Activated CD4-positive, alpha-beta T cell treated with anti-CD3 and anti-CD28 coated beads for 1 hour (primary cell): ENCODE data around the gene AP3D1.
"Not testable (repeated sequence)": the region's sequence is repeated elsewhere in the genome, so short reads cannot be mapped to it uniquely, and the experiment has no call there.

Experiments used
- DNase-seq: peaks from one replicate; pipeline ENCODE4 v3.0.0-alpha.2; 2020

AP3D1 gene

GRCh38 chr19:2108251-2109016, 42.9 kb downstream of the AP3D1 start:
- no peak for DNase-seq

GRCh38 chr19:2103045-2103707, 48.2 kb downstream of the AP3D1 start:
- DNase-seq = no peak

DNA sequence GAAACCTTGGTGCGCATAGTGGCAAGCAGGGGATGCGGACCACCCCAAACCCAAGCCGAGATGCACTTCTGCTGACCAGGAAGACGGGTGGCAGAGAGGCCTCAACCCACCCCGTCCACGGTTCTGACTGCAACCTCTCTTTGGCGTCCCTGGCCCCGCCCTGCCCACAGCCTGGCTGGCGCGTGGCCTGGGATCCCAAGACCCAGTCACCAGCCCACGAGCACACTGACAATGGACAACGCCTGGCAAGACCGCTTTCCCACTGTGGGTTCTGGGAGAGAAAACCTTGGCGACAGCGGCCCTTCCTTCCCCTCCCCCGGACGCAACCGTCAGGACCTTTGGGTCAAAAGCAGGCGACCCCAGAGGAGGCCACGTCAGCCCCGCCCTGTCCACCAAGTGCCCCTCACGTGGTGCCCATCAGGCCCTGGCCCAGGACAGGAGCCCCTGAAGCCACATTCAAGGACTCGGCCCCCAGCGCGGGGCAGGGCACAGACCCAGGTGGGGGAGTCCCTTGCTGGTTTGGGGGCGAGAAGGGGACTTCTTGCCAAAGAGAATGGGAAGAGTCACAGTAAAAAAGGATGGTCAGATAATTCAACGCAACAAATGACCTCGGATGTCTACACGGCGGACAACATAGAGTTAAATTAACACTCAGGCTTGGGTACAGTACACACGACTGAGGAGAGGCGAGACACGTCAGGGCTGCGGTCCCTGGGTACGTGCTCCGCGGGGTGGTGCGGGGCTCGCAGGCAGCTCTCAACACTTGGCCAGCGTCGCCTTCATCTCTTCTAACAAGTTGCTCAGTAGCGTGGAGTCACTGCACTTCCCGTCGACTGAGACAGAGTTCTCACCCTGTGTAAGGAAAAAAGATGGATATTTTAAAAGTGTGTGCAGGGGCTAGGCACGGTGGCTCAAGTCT, 49.7 kb downstream of the AP3D1 start:
- no peak for DNase-seq

- no peak for DNase-seq
Observed at GRCh38 chr19:2100719-2101061, 50.7 kb downstream of the AP3D1 start.

GRCh38 chr19:2099937-2100718, 51.2 kb downstream of the AP3D1 start:
- no peak for DNase-seq

- no peak for DNase-seq
Observed at GRCh38 chr19:2099054-2099501, 52.3 kb downstream of the AP3D1 start.

DNA sequence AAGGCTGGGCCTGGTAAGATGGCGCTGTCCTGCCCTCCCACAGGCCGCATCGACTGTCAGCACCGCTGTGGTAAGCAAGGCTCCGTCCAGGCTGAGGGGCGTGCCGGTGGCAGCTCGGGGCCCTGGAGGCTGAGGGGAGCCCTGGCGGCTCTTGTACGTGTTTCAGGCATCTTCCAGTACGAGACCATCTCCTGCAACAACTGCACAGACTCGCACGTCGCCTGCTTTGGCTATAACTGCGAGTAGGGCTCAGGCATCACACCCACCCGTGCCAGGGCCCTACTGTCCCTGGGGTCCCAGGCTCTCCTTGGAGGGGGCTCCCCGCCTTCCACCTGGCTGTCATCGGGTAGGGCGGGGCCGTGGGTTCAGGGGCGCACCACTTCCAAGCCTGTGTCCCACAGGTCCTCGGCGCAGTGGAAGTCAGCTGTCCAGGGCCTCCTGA, 53.5 kb downstream of the AP3D1 start:
- DNase-seq = no peak

- DNase-seq = no peak
Observed at GRCh38 chr19:2097203-2097885, 54.0 kb downstream of the AP3D1 start.

DNA sequence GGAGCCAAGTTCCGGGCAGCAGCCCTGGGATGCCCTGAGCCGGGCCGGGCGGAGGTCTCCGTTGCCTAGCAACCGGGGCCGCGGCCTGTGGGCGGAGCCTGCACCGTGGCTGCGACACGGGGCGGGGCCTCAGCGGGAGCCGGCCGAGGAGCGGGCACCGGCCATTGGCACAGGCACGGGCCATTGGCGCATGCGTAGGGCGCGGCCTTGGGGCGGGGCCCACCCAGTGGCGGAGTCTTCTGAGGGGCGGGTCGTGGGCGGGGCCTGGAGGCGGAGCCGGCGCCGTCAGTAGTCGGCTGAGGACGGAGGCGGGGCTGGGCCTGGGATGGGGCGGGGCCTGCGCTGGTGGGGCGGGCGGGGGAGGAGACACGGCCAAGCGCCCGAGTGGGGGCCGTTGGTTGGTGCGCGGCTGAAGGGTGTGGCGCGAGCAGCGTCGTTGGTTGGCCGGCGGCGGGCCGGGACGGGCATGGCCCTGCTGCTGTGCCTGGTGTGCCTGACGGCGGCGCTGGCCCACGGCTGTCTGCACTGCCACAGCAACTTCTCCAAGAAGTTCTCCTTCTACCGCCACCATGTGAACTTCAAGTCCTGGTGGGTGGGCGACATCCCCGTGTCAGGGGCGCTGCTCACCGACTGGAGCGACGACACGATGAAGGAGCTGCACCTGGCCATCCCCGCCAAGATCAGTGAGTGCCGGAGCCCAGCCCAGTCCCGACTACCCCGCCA, 54.7 kb downstream of the AP3D1 start, which contains the start of gene IZUMO4:
Gene IZUMO4, plus strand, starts transcription at position 436 of the 723 bp plus-strand sequence. Its CDS starts 31 bp downstream, at position 467.
- peak; percentile 100 for DNase-seq

DNA sequence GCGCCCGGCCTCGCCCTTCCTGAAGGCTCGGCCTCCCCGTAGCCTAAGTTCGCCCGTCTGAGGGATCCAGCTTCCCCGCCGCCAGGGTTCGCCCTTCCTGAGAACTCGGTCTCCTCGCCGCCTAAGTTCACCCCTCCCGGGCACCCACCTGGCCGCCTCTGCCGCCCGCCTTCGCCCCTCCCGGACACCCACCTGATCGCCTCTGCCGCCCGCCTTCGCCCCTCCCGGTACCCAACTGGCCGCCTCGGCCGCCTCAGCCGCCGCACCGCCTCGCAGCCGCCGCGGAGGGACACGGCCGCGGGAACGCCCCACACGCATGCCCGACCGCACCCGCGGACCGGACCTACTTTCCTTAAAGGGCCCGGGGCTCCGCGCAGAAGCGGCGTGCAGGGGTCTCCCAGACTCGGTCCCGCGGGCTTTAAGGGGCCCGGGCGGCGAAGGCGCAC, 55.3 kb downstream of the AP3D1 start, which contains the start of gene MOB3A:
Gene MOB3A, minus strand, starts transcription at position 293 of the 446 bp plus-strand sequence. CDS start 17,766 bp downstream, outside the sequence.
- DNase-seq = no peak

- DNase-seq = not testable (repeated sequence)
Observed at GRCh38 chr19:2091926-2092525, 59.3 kb downstream of the AP3D1 start.

- no peak for DNase-seq
Observed at GRCh38 chr19:2089727-2090053, 61.7 kb downstream of the AP3D1 start.

DNA sequence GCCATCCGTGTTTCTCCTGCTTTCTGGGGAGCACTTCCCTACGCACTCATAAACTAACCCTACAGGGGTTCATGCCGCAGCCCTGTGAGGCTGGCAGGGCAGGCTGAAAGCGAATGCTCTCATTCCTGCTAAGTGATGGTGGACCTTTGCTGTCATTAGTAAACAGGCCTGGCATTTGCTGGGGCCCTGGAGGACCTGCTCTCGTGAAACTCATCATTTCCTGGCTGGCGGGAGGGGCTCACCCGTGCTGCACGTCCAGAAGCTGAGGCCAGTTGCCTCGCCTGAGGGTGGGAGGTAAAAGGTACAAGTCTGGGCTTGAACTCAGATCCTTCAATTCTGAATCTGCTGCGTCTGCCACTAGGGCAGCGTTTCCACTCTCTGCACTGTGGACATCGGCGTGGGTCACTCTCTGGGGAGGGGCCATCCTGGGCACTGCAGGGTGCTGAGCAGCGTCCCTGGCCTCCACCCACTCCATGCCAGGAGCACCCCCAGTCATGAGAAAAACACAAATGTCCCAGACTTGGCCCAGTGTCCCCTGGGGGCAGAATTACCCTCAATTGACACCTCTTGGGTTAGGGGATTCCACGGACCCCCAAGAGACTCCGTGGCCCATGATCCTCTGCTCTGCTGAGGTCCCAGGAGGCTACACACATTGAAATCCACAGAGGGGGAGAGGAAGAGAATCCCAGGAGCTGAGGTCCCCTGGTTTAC, 62.2 kb downstream of the AP3D1 start:
- DNase-seq = no peak

DNA sequence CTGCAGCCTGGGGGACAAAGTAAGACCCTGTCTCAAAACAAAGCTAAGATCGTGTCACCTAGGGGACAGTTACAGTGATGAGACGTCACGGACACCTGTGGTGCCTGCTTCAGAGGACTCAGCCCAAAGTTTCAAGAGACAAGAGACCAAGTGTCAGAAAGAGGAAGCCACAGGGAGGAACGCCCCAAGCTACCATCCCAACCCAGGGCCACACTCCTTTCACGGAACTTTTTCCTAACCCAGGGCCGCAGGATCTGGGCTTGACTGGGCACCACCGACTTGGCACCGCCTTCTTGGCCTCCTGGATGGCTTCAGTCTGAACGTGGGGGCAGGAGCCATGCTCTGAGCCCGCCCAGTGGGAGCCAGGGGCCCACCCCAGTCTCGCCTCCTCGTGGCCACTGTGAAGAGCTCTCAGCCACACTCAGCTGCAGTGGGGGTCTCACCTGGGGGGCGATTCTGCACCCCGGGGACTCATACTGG, 63.7 kb downstream of the AP3D1 start:
- DNase-seq = no peak

DNA sequence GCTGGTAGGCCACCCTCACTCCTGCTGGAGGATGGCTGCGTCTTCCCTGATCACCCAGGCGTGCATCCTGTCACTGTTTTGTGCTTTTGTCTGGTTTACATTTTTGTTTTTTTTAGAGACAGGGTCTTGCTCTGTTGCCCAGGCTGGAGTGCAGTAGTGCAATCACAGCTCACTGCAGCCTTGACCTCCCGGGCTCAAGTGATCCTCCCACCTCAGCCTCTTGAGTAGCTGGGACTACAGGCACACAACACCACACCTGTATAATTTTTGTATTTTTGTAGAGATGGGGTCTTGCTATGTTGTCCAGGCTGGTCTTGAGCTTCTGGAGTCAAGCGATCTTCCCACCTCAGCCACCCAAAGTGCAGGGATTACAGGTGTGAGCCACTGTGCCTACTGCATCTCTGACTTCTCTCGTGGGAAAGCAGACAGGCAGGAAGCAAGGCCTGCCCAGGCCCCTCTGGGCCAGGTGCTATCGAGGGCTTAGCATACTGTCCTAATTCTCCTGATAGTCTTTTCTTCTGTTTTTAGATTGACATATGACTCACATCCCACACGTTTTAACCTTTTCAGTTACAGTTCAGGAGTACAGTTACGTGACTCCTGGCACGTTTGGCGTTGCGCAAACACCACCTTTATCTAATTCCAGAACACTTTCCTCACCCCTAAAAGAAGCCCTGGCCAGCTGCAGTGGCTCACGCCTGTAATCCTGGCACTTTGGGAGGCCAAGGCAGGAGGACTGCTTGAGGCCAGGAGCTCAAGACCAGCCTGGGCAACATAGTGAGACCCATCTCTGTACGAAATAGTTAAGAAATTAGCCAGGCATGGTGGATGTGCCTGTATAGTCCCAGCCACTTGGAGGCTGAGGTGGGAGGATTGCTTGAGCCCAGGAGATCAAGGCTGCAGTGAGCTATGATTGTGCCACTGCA, 64.4 kb downstream of the AP3D1 start:
- not testable (repeated sequence) for DNase-seq

DNA sequence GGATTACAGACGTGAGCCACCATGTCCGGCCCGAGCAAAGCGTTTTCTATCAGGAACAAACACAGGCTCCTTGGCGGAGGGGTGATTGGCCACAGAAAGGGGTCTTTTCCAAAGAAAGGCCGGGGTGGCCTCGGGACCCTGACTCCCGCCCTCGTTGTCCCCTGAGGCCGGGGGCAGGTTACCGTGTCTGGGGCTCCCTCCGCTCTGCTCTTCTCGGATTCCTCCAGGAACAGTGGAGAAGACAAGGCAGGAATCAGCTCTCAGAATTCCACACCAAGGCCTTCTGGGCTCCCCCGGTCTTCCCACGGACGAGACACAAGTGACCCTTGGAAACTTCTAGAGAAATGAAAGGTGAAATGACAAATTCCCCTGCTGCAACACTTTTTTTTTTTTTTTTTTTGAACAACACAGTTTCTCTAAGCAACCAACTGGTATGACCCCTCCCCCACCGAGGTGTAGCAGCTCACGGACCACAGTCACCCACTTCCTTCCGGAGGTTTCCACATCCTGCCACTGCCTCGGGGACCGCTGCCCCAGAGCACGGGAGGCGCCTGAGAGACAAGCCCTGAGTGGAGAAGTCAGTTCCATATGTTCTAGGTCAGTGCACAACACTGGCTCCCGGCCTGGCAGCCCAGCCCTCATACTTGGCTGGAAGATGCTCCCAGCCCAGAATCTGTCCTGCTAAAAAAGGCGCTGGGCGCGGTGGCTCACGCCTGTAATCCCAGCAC, 66.2 kb downstream of the AP3D1 start:
- peak; percentile 83 for DNase-seq

GRCh38 chr19:2083174-2083854, 68.1 kb downstream of the AP3D1 start:
- DNase-seq = peak; percentile 55
